K562 (cell line): ENCODE results near the gene BMP2K. TPM values are rescaled to one million over a fixed set of nuclear protein-coding genes. Genes with fewer than 3 reads are reported as not detected.

Source experiments
- HLTF ChIP-seq: fragments of 450-650 bp; IDR thresholded peaks from 2 replicates; pipeline ENCODE4 v1.6.1; 2016
- KDM5B ChIP-seq: fragments of 200-600 bp; sonication (generic); IDR thresholded peaks from 2 replicates; pipeline ENCODE4 v1.6.1; 2012; ENCODE audit warnings: low read depth, mild to moderate bottlenecking, moderate library complexity, low read length, control low read depth, inconsistent platforms; ENCODE audit not compliant: insufficient replicate concordance
- MLX ChIP-seq, 2 experiments: fragments of 450-650 bp in 1 of 2; sonication (generic) in 1 of 2; formaldehyde crosslinking; conservative IDR thresholded peaks; 2 replicates each; pipeline versions ENCODE4 v1.4.0 to v1.8.1; 2020 to 2022; ENCODE audit warnings: mild to moderate bottlenecking in 1 of 2, missing genetic modification reagents in 1 of 2
- POLR2H ChIP-seq: IDR thresholded peaks from 2 replicates; pipeline ENCODE4 v1.6.1; 2016; ENCODE audit warnings: missing genetic modification characterization, low read depth, mild to moderate bottlenecking, control low read depth, missing compliant biosample characterization, moderate library complexity
- RBBP5 ChIP-seq: fragments of 200-600 bp; sonication (generic); IDR thresholded peaks from 2 replicates; pipeline ENCODE4 v1.6.1; 2012; ENCODE audit warnings: borderline replicate concordance, mild to moderate bottlenecking, low read length, control low read depth, inconsistent platforms; ENCODE audit not compliant: insufficient read depth, poor library complexity, severe bottlenecking
- SUPT5H ChIP-seq: fragments of 450-650 bp; IDR thresholded peaks from 2 replicates; pipeline ENCODE4 v1.6.1; 2016
- ZKSCAN8 ChIP-seq: fragments of 200-800 bp; sonication (Bioruptor generic); IDR thresholded peaks from 2 replicates; pipeline ENCODE4 v1.6.1; 2016; ENCODE audit warnings: missing genetic modification characterization, missing compliant biosample characterization
- polyA plus RNA-seq, 8 experiments: library from polyadenylated mRNA; depleted of rRNA in 4 of 8; stranded (reverse) in 5 of 8; unstranded in 3 of 8; fragments of >200 nt; fragmentation: Nextera tagmentation in 2 of 8; fragmentation: Illumina TruSeq in 1 of 8; extraction: Ambion mirVana in 2 of 8; extraction: Trizol in 1 of 8; gene quantifications; 2 replicates each; pipeline versions ENCODE4 v1.2.1 to v1.2.3, GENCODE V29; 2011 to 2014; ENCODE audit warnings: inconsistent platforms in 1 of 8, missing spikeins in 1 of 8
- total RNA-seq, 7 experiments: library from RNA; depleted of rRNA in 6 of 7; stranded (reverse); fragments of >200 nt in 6 of 7; fragmentation: Illumina TruSeq in 2 of 7; extraction: Trizol in 2 of 7; gene quantifications; 2 replicates each; pipeline versions ENCODE4 v1.2.1 to v1.2.3, GENCODE V29; 2011 to 2021; ENCODE audit warnings: low replicate concordance in 1 of 7
- TF ChIP-seq, protein P1 (sequence below), 2 experiments: fragments of 450-650 bp in 1 of 2; sonication (generic) in 1 of 2; formaldehyde crosslinking in 1 of 2; IDR thresholded peaks; 2 replicates each; pipeline versions ENCODE4 v1.7.1 to v1.9.0; 2016 to 2022; ENCODE audit warnings: inconsistent platforms in 1 of 2, mild to moderate bottlenecking in 1 of 2, missing genetic modification reagents in 1 of 2
- TF ChIP-seq, protein P2 (sequence below): fragments of 450-650 bp; formaldehyde crosslinking; IDR thresholded peaks from 2 replicates; pipeline ENCODE4 v1.4.0; 2022; ENCODE audit warnings: missing genetic modification characterization

Gene BMP2K
- total and polyA plus RNA-seq, 9 of the 15 experiments (the other 6 are each of a cell fraction or from before 2014, with no cell fraction given) = 17.0 to 217 (median 104) TPM

DNA sequence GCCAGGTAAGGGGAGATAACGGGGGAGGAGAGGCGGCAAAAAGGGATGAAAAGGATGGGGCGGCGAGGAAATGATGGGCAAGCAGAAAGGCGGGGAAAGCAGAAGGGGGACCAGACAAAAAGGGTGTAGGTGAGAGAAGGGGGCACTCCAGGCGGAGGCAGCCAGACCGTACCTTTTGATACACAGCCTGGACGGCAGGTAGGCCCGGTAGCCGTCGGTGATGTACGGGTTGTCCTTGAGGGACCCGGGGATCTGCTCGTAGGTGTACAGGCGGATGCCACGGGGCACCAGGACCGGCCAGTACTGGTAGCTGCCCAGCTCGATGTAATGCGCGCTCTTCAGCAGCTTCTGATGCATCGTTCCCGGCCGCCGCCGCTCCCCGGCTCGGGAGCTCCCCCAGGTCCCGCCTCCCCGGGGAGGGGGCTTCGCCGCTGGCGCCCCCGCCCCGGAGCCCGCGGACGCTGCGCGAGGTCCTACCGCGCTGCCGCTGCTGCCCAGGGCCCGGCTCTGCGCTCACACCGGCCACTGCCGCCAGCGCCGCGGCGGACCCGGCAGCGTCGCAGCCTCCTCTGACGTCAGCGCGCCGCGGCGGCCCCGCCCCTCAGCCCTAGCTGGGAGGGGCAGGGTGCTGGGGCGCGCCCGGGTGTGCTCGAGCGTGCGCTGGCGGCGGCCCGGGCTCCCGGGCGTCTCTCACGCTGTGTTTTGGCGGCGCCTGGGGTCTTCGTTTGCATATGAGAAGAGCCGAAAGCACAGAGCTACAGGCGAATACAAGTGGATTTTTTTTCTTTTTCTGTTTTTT is 162.9 kb downstream of the BMP2K start, which contains the start of gene PAQR3 (continued):
- TF ChIP-seq, protein P1, sequence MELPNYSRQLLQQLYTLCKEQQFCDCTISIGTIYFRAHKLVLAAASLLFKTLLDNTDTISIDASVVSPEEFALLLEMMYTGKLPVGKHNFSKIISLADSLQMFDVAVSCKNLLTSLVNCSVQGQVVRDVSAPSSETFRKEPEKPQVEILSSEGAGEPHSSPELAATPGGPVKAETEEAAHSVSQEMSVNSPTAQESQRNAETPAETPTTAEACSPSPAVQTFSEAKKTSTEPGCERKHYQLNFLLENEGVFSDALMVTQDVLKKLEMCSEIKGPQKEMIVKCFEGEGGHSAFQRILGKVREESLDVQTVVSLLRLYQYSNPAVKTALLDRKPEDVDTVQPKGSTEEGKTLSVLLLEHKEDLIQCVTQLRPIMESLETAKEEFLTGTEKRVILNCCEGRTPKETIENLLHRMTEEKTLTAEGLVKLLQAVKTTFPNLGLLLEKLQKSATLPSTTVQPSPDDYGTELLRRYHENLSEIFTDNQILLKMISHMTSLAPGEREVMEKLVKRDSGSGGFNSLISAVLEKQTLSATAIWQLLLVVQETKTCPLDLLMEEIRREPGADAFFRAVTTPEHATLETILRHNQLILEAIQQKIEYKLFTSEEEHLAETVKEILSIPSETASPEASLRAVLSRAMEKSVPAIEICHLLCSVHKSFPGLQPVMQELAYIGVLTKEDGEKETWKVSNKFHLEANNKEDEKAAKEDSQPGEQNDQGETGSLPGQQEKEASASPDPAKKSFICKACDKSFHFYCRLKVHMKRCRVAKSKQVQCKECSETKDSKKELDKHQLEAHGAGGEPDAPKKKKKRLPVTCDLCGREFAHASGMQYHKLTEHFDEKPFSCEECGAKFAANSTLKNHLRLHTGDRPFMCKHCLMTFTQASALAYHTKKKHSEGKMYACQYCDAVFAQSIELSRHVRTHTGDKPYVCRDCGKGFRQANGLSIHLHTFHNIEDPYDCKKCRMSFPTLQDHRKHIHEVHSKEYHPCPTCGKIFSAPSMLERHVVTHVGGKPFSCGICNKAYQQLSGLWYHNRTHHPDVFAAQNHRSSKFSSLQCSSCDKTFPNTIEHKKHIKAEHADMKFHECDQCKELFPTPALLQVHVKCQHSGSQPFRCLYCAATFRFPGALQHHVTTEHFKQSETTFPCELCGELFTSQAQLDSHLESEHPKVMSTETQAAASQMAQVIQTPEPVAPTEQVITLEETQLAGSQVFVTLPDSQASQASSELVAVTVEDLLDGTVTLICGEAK (IDR thresholded peaks at IDR 0.05) = peak; percentile 56; the same call in 1 of the 2 replicates
- TF ChIP-seq, protein P1 (CRISPR knock-in tag; IDR thresholded peaks at IDR 0.05) = no peak
- TF ChIP-seq POLR2H (peak; percentile 66), RBBP5 (peak; percentile 95), MLX (CRISPR knock-in tag; conservative IDR thresholded peaks at IDR 0.05) (0 out of 4 replicates have a peak, but pooled peaks of 1 of the 2 experiments have one; percentile 71), HLTF (no peak; the same call in 1 of the 2 replicates), KDM5B (peak; percentile 71), ZKSCAN8 (CRISPR knock-in tag) (no peak), SUPT5H (peak; percentile 60; the same call in 1 of the 2 replicates)
- TF ChIP-seq, protein P2, sequence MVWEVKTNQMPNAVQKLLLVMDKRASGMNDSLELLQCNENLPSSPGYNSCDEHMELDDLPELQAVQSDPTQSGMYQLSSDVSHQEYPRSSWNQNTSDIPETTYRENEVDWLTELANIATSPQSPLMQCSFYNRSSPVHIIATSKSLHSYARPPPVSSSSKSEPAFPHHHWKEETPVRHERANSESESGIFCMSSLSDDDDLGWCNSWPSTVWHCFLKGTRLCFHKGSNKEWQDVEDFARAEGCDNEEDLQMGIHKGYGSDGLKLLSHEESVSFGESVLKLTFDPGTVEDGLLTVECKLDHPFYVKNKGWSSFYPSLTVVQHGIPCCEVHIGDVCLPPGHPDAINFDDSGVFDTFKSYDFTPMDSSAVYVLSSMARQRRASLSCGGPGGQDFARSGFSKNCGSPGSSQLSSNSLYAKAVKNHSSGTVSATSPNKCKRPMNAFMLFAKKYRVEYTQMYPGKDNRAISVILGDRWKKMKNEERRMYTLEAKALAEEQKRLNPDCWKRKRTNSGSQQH = no peak
